Osteocyte (in vitro differentiated cells): Measurements from ENCODE around the gene TMEM204. TPM values are rescaled to one million over a fixed set of nuclear protein-coding genes. Genes with fewer than 3 reads are reported as not detected.

Experiments used
- DNase-seq: peaks from one replicate; pipeline ENCODE4 v3.0.0; 2021; ENCODE audit warnings: mixed read lengths; ENCODE audit not compliant: unreplicated experiment; ENCODE audit errors: extremely low spot score
- H3K27ac Mint-ChIP-seq: one replicate; pipeline ENCODE4 v1.8.0; 2021; ENCODE audit warnings: mild to moderate bottlenecking, mixed read lengths; ENCODE audit not compliant: unreplicated experiment
- H3K27me3 Mint-ChIP-seq: one replicate; pipeline ENCODE4 v1.8.0; 2021; ENCODE audit warnings: mixed read lengths; ENCODE audit not compliant: unreplicated experiment
- H3K36me3 Mint-ChIP-seq: one replicate; pipeline ENCODE4 v1.8.0; 2021; ENCODE audit warnings: mixed read lengths; ENCODE audit not compliant: unreplicated experiment
- H3K4me1 Mint-ChIP-seq: one replicate; pipeline ENCODE4 v1.8.0; 2021; ENCODE audit warnings: mixed read lengths; ENCODE audit not compliant: unreplicated experiment
- H3K4me3 Mint-ChIP-seq: one replicate; pipeline ENCODE4 v1.8.0; 2021; ENCODE audit warnings: mild to moderate bottlenecking, moderate library complexity, mixed read lengths; ENCODE audit not compliant: unreplicated experiment
- H3K9me3 Mint-ChIP-seq: one replicate; pipeline ENCODE4 v1.8.0; 2021; ENCODE audit warnings: mixed read lengths; ENCODE audit not compliant: unreplicated experiment
- CTCF ChIP-seq: fragments of 200-600 bp; sonication (generic); IDR thresholded peaks from 2 replicates; pipeline ENCODE4 v1.5.0; 2021; ENCODE audit warnings: antibody characterized with exemption, mild to moderate bottlenecking, moderate library complexity
- long read RNA-seq: library from polyadenylated mRNA; unstranded; transcript quantifications from one replicate; pipeline ENCODE4 v2.0.0, GENCODE V29; 2021
- total RNA-seq: library from RNA; stranded (reverse); gene quantifications from 2 replicates; pipeline ENCODE4 v1.2.1, GENCODE V29; 2021

Gene TMEM204
- total RNA-seq: 13.5 and 14.5 TPM in 2 replicates
- long read RNA-seq, transcript TMEM204-202 (3 exons, 1,938 nt): major isoform, 11 of 12 reads
- long read RNA-seq, partial matches to known transcripts: 1 of 12 reads
- long read RNA-seq, other reads (novel, unspliced or antisense): 0 of 12 reads

- peak within 1 kb of the TSS; percentile 73 for H3K4me3 Mint-ChIP-seq
- DNase-seq: no peak
- no peaks in the 10 kb centered on the region for H3K9me3 Mint-ChIP-seq
- TF ChIP-seq CTCF: no peak
- peaks cover 62% of the 10 kb centered on the region for H3K4me1 Mint-ChIP-seq
- peak within 1 kb of the TSS; percentile 86 for H3K27ac Mint-ChIP-seq
- H3K36me3 Mint-ChIP-seq: peaks cover 10% of the 10 kb centered on the region
- H3K27me3 Mint-ChIP-seq: no peaks in the 10 kb centered on the region
These were observed at the start of gene TMEM204 for GRCh38 chr16:1533443-1533951. Gene TMEM204, plus strand, starts transcription at chr16:1533666. Its CDS starts 610 bp downstream, at chr16:1534276.

DNA sequence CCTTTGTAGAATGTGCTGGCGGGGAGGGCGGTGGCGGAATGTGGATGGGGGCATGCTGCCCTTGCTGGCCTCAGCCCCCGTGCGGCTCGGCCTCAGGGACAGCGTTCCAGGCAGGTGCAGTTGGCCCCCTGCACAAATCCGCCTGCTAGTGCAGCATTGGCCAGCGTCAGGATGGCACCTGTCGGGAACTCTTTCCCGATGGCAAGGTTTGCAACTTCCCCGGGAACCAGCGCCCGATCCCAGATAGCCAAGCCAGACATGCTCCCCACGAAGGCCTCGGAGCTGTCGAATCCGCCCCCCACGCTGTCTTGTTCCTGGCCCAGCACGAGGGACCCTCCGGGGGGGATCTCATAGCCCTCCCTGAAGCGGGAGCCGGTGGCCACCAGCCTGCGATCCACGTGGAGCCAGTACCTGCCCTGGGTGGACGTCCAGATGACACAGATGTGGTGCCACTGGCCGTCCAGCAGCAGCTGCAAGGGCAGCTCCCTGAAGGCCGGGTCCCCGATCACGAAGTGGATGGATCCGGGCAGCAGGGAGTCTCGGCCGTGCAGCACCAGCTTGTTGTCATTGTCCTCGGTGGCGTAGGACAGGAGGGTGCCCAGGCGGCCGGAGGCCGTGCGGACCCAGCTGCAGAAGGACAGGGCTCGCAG is 47.5 kb upstream of the TMEM204 start:
- Mint-ChIP-seq H3K4me3 (no peak overlapping the region), H3K27ac (no peak overlapping the region), H3K4me1 (no peaks in the 10 kb centered on the region), H3K27me3 (peaks cover 8% of the 10 kb centered on the region), H3K36me3 (no peaks in the 10 kb centered on the region), H3K9me3 (no peaks in the 10 kb centered on the region)
- peak; percentile 83 for DNase-seq
- TF ChIP-seq CTCF: no peak

GRCh38 chr16:1486551-1487390 is 46.7 kb upstream of the TMEM204 start:
- DNase-seq: peak; percentile 71
- TF ChIP-seq CTCF: no peak
- Mint-ChIP-seq H3K4me3 (no peak overlapping the region), H3K27ac (no peak overlapping the region), H3K27me3 (peaks cover 8% of the 10 kb centered on the region), H3K36me3 (no peaks in the 10 kb centered on the region), H3K9me3 (no peaks in the 10 kb centered on the region), H3K4me1 (no peaks in the 10 kb centered on the region)

DNA sequence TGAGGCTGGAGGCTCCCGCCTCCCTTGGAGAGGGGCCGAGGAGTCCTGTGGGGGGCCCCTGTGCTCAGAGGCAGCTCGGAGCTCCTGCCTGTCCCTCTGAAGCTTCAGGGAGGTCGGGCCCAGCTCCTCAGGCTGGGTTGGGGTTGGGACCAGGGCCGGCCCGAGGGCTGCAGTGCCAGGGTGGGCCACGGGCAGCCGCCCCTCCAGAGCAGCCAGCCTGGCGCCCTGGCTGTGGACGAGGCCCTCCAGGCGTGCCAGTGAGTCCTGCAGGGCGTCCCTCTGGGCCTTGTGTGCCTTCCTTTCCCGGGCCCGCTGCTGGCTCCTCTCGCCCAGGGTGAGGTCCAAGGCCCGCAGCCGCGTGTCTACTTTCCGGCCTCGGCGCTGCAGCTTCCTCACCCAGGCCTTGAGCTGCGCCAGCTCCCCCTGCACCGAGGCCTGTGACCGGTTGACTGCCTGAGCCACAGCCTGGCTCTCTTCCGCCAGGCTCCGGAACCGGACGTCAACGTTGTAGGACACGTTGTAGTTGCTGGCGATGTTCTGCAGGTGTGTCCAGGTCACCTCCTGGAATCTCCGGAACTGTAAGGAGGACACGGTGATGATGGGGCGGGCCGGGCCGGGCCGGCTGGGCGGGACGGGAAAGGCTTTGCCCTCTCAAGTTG is 45.9 kb upstream of the TMEM204 start:
- Mint-ChIP-seq H3K4me3 (no peak overlapping the region), H3K27me3 (peaks cover 8% of the 10 kb centered on the region), H3K36me3 (no peaks in the 10 kb centered on the region), H3K27ac (no peak overlapping the region), H3K9me3 (no peaks in the 10 kb centered on the region), H3K4me1 (peaks cover 2% of the 10 kb centered on the region)
- TF ChIP-seq CTCF: no peak
- DNase-seq: peak; percentile 84
